Breast epithelium (tissue), 4 donors: ENCODE measurements around the gene LMOD3. TPM values are rescaled to one million over a fixed set of nuclear protein-coding genes. Genes with fewer than 3 reads are reported as not detected.

ENCODE experiments used
- DNase-seq, 2 donors: peaks; one replicate each; pipeline ENCODE4 v3.0.0-alpha.2; 2019; ENCODE audit warnings: low spot score in 2 of 2
- H3K27ac ChIP-seq, 2 donors: fragments of 200-600 bp; sonication (generic) in 1 of 2; one replicate each; pipeline ENCODE4 v1.5.1; 2016 to 2019; ENCODE audit warnings: mild to moderate bottlenecking in 1 of 2
- H3K27me3 ChIP-seq, 2 donors: fragments of 200-600 bp; sonication (generic) in 1 of 2; one replicate each; pipeline versions ENCODE4 v1.5.1 to v1.6.0; 2017 to 2019; ENCODE audit warnings: control low read depth in 1 of 2, mild to moderate bottlenecking in 1 of 2
- H3K36me3 ChIP-seq: fragments of 200-600 bp; one replicate; pipeline ENCODE4 v1.5.1; 2019
- H3K4me1 ChIP-seq, 2 donors: fragments of 200-600 bp; sonication (generic); one replicate each; pipeline ENCODE4 v1.5.1; 2016 to 2019; ENCODE audit warnings: control low read depth in 1 of 2
- H3K4me3 ChIP-seq, 3 donors: fragments of 200-600 bp; sonication (generic); 1 replicate in 2 of 3; 2 replicates in 1 of 3; pipeline ENCODE4 v1.5.1; 2016 to 2019; ENCODE audit warnings: mild to moderate bottlenecking in 3 of 3, moderate library complexity in 2 of 3
- H3K9me3 ChIP-seq, 2 donors: fragments of 200-600 bp; sonication (generic) in 1 of 2; one replicate each; pipeline ENCODE4 v1.5.1; 2016 to 2019; ENCODE audit warnings: control low read depth in 1 of 2
- POLR2A ChIP-seq: fragments of 450-650 bp; IDR thresholded peaks from one replicate; pipeline ENCODE4 v1.6.1; 2016; ENCODE audit warnings: antibody characterized with exemption, mild to moderate bottlenecking, moderate library complexity
- POLR2AphosphoS5 ChIP-seq, 3 donors: sonication (generic); formaldehyde crosslinking; IDR thresholded peaks; one replicate each; pipeline ENCODE4 v1.6.1; 2017; ENCODE audit warnings: antibody characterized with exemption in 3 of 3
- intact Hi-C: fragments of 100-400 bp; cut with DNase I; formaldehyde crosslinking; loops from one replicate; pipeline ENCODE4 v1.15.1; 2023; ENCODE audit warnings: low total_unique reads
- total RNA-seq, 3 donors: library from RNA; depleted of rRNA; stranded (reverse); fragments of >200 nt; gene quantifications; one replicate each; pipeline ENCODE4 v1.1.0, GENCODE V29; 2016
- TF ChIP-seq, protein P1 (sequence below), 3 donors: fragments of 450-650 bp; IDR thresholded peaks; one replicate each; pipeline ENCODE4 v1.5.1; 2016 to 2017; ENCODE audit warnings: antibody characterized with exemption in 3 of 3, mild to moderate bottlenecking in 3 of 3, moderate library complexity in 3 of 3

The LMOD3 gene
- not detected for total RNA-seq

DNA sequence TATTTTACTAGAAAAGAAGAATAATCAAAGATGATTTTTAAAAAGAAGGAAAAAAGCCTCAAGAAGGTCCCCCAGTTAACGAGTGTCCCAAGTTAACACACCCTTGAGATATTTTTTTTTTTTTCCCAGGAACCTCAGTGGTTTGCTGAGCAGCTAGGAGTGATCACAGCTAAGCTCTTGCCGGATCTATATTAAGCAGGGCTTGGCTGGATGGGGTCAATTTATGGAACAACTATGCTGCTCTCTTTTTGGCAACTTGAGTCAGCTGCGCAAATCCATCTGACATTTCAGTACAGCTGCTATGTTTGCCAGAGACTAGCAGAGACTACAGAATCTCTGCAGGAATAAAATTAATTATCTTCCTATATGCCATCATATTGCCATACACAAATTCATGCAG, at the start of gene LMOD3:
Gene LMOD3 (minus strand): TSS at position 193 of the 400 bp plus-strand sequence. CDS start 209 bp downstream, outside the sequence.
- intact Hi-C loops = no loop called here
- Histone ChIP-seq H3K4me1 (peaks cover 0 to under 1% of the 10 kb centered on the region in 2 donors), H3K27me3 (no peaks in the 10 kb centered on the region), H3K9me3 (no peaks in the 10 kb centered on the region), H3K27ac (no peak within 1 kb of the TSS), H3K4me3 (no peak within 1 kb of the TSS), H3K36me3 (no peaks in the 10 kb centered on the region)
- DNase-seq = no peak
- no peak for TF ChIP-seq POLR2AphosphoS5 (IDR thresholded peaks at IDR 0.05)
- TF ChIP-seq POLR2A = no peak
- TF ChIP-seq, protein P1, sequence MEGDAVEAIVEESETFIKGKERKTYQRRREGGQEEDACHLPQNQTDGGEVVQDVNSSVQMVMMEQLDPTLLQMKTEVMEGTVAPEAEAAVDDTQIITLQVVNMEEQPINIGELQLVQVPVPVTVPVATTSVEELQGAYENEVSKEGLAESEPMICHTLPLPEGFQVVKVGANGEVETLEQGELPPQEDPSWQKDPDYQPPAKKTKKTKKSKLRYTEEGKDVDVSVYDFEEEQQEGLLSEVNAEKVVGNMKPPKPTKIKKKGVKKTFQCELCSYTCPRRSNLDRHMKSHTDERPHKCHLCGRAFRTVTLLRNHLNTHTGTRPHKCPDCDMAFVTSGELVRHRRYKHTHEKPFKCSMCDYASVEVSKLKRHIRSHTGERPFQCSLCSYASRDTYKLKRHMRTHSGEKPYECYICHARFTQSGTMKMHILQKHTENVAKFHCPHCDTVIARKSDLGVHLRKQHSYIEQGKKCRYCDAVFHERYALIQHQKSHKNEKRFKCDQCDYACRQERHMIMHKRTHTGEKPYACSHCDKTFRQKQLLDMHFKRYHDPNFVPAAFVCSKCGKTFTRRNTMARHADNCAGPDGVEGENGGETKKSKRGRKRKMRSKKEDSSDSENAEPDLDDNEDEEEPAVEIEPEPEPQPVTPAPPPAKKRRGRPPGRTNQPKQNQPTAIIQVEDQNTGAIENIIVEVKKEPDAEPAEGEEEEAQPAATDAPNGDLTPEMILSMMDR (IDR thresholded peaks at IDR 0.05) = no peak

DNA sequence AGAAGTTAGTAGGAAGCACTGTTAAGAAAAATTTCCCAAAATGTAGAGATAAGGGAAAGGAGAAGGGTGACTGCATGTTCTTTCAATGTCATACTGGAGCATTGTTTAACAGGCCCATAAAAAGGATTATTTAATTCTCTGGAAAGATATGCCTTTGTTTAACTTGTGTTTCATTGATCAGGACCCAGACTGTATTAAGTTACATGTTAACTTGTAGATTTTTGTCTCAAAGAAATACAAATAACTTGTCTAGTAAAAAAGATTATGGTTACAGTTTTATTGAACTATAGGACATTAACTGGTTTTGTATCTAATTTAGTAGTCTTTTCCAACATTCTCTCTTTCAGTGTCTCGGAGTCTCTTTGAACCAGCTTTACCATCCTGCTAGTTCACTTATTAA, 49.7 kb upstream of the LMOD3 start:
- Histone ChIP-seq H3K27ac (no peak overlapping the region), H3K27me3 (no peaks in the 10 kb centered on the region), H3K4me1 (no peaks in the 10 kb centered on the region), H3K36me3 (no peaks in the 10 kb centered on the region), H3K4me3 (no peak overlapping the region), H3K9me3 (no peaks in the 10 kb centered on the region)
- no peak for DNase-seq
- no peak for TF ChIP-seq POLR2AphosphoS5 (IDR thresholded peaks at IDR 0.05)
- TF ChIP-seq POLR2A = no peak
- TF ChIP-seq, protein P1 (IDR thresholded peaks at IDR 0.05) = no peak
- intact Hi-C loops = no loop called here

DNA sequence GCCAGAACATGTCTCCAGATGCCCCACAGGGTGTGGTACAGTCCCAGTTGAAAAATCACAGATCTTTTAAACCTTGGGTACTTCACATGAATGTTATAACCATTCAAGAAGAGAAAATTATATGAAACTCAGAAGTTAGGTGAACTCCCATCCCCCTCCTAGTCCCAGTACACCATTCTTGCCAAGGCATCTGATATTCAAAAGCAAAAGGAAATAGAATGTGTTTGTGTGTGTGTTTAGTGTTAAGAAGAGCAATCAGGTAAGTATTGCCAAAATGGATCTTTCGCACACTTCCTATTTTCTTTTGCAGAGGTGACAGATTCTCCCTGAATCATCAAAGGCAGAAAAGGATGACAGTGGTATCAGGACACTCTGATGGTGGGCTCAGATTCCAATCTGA, 44.1 kb upstream of the LMOD3 start:
- H3K27ac ChIP-seq = no peak overlapping the region
- no peak overlapping the region for H3K4me3 ChIP-seq
- H3K9me3 ChIP-seq = no peaks in the 10 kb centered on the region
- DNase-seq = no peak
- no peaks in the 10 kb centered on the region for H3K36me3 ChIP-seq
- intact Hi-C loops = loop anchor here (10.0 kb wide), 1 partner anchor 138 kb away; no protein-coding TSS in a partner anchor
- H3K27me3 ChIP-seq = no peaks in the 10 kb centered on the region
- TF ChIP-seq, protein P1 (IDR thresholded peaks at IDR 0.05) = no peak
- TF ChIP-seq POLR2A (no peak), POLR2AphosphoS5 (IDR thresholded peaks at IDR 0.05) (no peak)
- H3K4me1 ChIP-seq = no peaks in the 10 kb centered on the region

DNA sequence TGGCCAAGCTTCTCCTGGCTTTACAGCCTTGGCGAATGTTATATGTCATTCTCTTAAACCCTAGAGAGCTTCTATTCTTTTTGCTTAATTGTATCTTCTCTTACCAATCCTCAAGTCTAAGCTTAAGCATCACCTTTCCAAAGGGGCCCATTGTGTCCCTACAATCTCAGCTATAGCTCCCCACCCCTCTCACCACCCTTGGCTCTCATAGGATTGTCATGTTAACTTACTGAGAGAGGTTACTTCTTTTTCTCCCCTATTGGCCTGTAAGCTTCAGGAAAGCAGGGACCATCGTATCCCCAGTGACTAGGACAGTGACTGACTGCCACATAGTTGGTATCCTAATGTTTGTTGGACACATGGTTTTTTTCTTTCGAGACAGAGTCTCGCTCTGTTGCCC, 43.3 kb upstream of the LMOD3 start:
- DNase-seq = no peak
- no peak for TF ChIP-seq POLR2A
- TF ChIP-seq POLR2AphosphoS5 (IDR thresholded peaks at IDR 0.05) = no peak
- TF ChIP-seq, protein P1 (IDR thresholded peaks at IDR 0.05) = no peak
- Histone ChIP-seq H3K36me3 (no peaks in the 10 kb centered on the region), H3K4me1 (no peaks in the 10 kb centered on the region), H3K27me3 (no peaks in the 10 kb centered on the region), H3K4me3 (no peak overlapping the region), H3K9me3 (no peaks in the 10 kb centered on the region), H3K27ac (no peak overlapping the region)
- intact Hi-C loops = loop anchor here (10.0 kb wide), 1 partner anchor 139 kb away; no protein-coding TSS in a partner anchor

DNA sequence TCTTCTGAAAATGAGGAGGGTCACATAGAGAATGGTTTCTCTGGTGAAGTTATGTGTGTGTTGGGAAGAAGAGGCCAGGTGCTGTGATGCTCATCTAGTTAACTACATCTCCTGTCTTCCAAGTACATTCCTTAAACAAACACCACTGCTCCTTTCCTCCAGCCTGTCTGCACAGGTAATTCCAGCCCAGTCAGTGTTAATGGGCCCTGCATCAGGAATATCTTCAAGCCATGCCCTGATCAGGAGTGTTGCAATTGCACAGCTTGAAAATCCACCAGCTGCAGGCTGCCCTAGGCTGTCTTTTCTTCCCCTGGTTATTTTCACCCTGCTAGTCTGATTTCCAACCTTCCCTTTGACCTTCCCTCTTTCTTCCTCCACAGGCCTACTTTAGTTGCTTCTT, 41.9 kb upstream of the LMOD3 start:
- Histone ChIP-seq H3K27me3 (no peaks in the 10 kb centered on the region), H3K9me3 (no peaks in the 10 kb centered on the region), H3K27ac (no peak overlapping the region), H3K4me3 (no peak overlapping the region), H3K4me1 (no peaks in the 10 kb centered on the region), H3K36me3 (no peaks in the 10 kb centered on the region)
- intact Hi-C loops = loop anchor here (10.0 kb wide), 1 partner anchor 141 kb away; no protein-coding TSS in a partner anchor
- TF ChIP-seq POLR2AphosphoS5 (IDR thresholded peaks at IDR 0.05) = no peak
- TF ChIP-seq, protein P1 (IDR thresholded peaks at IDR 0.05) = no peak
- TF ChIP-seq POLR2A = no peak
- no peak for DNase-seq
